GM19467 (cell line): ENCODE results near the gene TENT5C.

ENCODE experiments used
- ATAC-seq: cut with Tn5 transposase; IDR thresholded peaks from one replicate; pipeline ENCODE4 v1.9.1; 2021; ENCODE audit warnings: mild to moderate bottlenecking, moderate library complexity; ENCODE audit not compliant: unreplicated experiment

TENT5C gene

GRCh38 chr1:117590273-117590925 lies 15.4 kb upstream of the TENT5C start:
- no peak for ATAC-seq

GRCh38 chr1:117591252-117591651 lies 14.6 kb upstream of the TENT5C start:
- ATAC-seq = no peak

GRCh38 chr1:117592155-117592554 lies 13.7 kb upstream of the TENT5C start:
- ATAC-seq = no peak

GRCh38 chr1:117594261-117594990 lies 11.4 kb upstream of the TENT5C start:
- ATAC-seq = no peak

- no peak for ATAC-seq
Observed at GRCh38 chr1:117596023-117596720, 9.7 kb upstream of the TENT5C start.

- no peak for ATAC-seq
Observed at GRCh38 chr1:117598489-117598888, 7.4 kb upstream of the TENT5C start.

- ATAC-seq = no peak
Observed at GRCh38 chr1:117599286-117600221, 6.3 kb upstream of the TENT5C start.

GRCh38 chr1:117600325-117600943 lies 5.4 kb upstream of the TENT5C start:
- no peak for ATAC-seq

- no peak for ATAC-seq
Observed at GRCh38 chr1:117600966-117601365, 4.9 kb upstream of the TENT5C start.

- ATAC-seq = no peak
Observed at GRCh38 chr1:117602862-117603261, 3.0 kb upstream of the TENT5C start.

GRCh38 chr1:117605164-117605773 lies 579 bp upstream of the TENT5C start:
- ATAC-seq = peak; percentile 27

- ATAC-seq = no peak
Observed at GRCh38 chr1:117606649-117607430, 992 bp downstream of the TENT5C start.

- no peak for ATAC-seq
Observed at GRCh38 chr1:117607471-117607870, 1.6 kb downstream of the TENT5C start.

GRCh38 chr1:117608115-117608615 lies 2.3 kb downstream of the TENT5C start:
- no peak for ATAC-seq

- no peak for ATAC-seq
Observed at GRCh38 chr1:117608758-117609157, 2.9 kb downstream of the TENT5C start.

- ATAC-seq = no peak
Observed at GRCh38 chr1:117609471-117609911, 3.6 kb downstream of the TENT5C start.

- ATAC-seq = no peak
Observed at GRCh38 chr1:117610036-117610435, 4.2 kb downstream of the TENT5C start.

GRCh38 chr1:117611121-117611601 lies 5.3 kb downstream of the TENT5C start:
- no peak for ATAC-seq
